Inferior parietal cortex (tissue), 1 donor: ENCODE measurements around the gene FAM117B.
"Not testable (repeated sequence)": the region's sequence is repeated elsewhere in the genome, so short reads cannot be mapped to it uniquely, and the experiment has no call there.

Source experiments
- DNase-seq: peaks from one replicate; pipeline ENCODE4 v3.0.0-alpha.2; 2016; ENCODE audit errors: extremely low spot score

The FAM117B gene

DNA sequence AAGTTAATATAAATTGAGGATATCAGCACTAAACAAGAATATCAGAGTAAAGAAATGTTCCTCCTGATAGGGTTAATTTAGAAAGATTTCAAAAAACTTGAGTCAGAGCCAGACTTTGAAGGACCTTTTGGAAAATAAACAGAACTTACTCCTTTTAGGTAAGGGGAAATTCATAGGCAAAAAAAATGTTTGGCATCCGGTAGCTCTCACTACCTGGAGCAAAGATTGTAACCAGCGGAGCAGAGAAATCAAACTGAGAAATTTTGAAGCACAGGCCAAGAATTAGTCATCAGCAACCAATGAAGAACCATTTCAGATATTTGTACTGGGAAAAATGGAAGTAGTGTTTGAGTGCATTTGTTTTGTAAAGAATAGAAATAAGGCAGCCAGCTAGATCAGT, 123.8 kb downstream of the FAM117B start:
- DNase-seq = no peak

DNA sequence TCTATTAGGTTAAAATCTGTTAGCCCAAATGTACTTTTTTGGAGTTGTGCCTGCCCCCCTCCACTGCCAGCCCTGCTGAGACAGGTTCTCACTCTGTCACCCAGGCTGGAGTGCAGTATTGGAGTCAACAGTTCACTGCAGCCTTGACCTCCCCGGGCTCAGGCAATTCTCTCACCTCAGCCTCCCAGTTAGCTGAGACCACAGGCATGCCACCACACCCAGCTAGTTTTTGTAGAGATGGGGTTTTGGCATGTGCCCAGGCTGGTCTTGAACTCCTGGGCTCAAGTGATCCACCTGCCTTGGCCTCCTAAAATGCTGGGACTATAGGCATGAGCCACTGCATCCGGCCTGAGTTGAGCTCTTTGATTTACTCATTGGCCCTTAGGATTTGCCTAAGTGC, 126.1 kb downstream of the FAM117B start:
- DNase-seq = no peak

DNA sequence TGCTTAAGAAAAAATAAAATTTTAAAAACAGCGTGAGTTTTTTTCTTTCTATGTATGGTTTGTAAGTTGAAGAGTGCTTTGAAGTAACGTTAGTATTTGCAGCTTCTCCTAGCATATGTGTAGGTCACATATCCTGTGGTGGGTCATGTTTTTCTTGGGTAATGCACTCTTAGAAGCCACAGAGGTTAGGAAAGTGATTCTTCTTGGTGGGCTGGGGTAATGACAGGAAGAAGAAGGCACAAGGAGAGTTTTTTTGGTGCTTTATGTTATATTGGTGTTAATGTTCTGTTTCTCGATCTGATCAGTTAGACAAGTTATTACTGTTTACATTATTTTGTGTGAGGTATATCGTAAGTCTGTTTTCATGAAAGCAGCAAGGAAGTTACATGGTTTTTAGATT, 127.8 kb downstream of the FAM117B start:
- DNase-seq = no peak

DNA sequence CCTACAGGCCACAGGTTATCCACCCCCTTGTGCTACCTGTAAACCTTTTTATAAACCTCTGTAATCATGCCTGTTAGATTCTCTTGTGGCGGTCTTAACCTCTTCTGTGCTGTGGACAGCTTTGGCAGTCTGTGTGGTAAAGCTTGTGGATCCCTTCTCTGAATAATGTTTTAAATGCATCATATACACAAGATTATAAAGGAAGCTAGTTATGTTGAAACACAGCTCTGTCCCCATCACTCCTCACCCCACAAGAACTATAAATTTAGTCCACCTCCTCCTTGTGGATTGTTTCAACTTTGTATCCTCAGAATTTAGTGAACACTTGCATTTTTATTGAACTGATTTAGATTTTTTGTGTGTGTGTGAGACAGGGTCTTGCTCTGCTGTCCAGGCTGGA, 129.1 kb downstream of the FAM117B start:
- no peak for DNase-seq

DNA sequence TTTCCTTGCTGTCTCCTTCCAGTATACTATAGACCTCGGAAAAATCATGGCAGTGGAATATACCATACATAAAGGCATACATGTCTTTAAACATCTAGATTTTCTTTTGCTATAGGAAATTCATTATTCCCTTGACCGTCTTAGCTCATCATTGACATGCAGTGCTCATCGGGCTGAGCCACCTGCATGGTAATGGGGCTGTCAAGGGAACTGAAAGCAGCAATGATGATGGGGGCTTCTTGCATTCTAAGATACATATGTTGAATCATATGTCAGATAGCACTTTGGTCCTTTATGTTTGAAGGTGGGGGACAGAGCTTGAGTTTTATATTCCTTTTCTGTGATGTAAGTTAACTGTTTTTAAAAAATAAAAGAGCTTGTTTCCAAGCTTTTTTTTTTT, 130.2 kb downstream of the FAM117B start:
- DNase-seq = no peak

DNA sequence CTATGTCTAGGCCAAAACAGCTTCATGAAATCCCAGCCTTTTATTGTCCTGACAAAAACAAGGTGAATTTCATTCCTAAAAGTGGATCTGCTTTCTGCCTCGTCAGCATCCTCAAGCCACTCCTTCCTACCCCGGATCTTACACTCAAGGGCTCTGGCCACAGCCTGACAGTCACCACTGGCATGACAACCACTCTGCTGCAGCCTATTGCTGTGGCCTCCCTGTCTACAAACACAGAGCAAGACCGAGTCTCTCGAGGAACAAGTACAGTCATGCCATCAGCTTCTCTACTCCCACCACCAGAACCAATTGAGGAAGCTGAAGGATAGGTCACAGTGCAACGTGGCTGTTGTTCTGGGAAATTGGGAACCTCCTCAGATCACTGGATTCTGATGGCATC, 130.7 kb downstream of the FAM117B start:
- no peak for DNase-seq

DNA sequence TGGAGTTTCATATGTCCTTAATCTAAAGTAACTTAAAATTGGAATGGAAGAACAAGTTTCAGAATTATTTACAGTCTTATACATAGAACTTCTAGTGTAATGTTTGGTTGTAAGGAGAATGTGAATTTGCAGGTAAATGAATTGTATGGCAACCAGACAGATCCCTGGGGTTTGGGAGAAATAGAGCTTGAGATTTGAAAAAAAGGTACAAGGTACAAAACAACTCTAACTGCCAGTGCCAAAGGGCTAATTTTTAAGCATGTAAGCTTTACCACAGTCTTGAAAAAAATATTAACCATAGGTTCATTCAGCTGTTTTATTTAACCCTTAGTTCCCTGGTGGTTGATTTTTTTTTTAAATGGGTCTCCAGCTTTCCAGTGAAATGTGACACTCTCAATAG, 133.5 kb downstream of the FAM117B start:
- no peak for DNase-seq

DNA sequence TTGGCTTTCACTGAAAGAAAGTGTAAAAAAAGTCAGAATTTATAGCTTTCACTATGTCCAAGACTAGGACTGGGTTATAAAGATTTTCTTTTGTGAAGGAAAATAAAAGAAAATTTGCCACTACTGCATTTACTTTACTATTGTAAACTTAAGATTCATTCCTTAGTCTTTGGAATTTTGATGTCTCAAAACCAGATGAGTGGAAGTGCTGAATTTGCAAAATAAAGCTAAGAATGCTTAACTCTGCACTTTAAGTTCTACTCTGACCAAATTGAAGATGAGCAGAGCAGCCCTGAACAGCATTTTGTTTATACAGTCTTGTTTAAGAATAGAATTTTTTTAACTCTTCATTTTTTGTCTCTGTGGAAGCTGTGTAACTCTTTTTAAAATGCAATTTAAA, 134.4 kb downstream of the FAM117B start:
- no peak for DNase-seq

DNA sequence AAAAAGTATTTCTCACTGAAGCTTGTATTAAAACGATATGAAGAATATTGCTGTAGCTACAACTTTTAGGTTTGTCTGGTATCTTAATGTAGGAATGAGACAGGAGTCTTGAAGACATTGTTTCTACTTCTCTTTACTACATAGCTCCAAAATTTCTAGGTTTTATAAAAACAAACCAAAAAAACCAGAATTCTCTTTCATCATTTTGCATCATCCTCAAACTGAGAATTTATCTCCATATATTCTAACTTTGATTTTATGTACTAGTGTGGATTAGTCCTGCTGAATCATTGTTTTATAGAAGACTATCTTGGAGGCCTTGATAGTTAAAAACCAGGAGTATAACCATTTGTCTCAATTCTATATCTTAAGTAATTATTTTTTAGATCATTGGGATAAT, 136.6 kb downstream of the FAM117B start:
- DNase-seq = no peak

DNA sequence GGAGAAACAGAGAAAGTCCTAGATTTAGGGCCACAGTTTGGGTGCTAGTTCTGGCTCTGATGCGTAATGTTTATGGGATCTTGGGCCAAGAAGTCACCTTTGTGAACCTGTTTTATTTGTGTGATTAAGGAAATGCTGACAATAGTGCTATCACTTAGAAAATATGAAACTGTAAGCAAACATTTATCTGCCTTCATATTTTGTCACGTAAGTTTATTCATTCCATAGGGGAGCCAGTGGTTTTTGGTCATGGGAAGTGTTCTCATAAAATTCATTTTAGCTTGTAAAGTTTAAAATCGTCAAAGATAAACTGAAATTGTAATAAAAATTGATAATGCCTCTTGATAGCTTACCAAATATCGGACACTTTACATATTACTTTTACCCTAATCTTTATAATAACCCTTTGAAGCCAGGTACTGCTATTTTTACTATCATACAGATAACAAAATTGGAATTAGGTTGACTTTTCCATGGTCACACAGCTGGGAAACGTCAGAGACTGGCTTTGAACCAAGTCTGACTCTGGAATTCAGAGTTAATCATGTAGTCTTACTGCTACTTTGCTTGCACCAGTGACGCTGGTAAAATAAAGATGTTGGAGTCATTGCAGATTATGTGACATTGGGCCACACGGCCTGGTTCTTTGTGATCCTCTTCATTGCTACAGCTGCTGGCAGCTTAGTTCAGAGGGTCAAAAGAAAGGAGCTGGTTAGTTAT, 137.1 kb downstream of the FAM117B start:
- DNase-seq = no peak

DNA sequence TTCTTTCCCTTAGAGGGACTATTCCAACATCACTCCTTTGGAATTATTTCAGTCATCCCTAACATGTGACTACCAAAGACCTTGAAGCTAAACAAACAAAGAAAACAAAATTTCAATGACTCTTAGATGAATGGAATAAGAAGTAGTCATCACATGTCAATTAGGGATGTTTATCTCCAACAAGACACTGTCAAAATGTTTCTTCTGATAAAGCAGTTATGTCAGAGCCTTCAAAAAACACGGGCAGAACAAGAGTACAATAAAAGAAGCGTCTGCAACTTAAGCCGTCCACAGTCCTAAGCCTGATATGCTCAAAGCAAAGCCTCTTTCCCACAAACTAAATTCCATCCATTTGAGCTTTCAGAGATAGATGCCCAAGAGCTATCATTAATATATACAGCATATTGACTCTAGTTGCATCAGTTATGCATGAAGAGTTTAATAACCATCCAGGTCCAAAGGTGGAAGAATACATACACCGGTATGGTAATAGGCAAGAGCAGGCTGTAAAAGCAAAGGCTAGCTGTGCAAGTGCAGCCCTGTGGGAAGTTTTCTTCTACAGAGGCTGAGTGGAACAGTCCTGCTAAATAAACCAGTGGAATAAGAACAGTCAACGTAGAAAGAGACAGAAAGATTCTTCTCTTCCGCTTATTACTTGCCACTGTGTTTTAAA, 138.7 kb downstream of the FAM117B start:
- DNase-seq = no peak

DNA sequence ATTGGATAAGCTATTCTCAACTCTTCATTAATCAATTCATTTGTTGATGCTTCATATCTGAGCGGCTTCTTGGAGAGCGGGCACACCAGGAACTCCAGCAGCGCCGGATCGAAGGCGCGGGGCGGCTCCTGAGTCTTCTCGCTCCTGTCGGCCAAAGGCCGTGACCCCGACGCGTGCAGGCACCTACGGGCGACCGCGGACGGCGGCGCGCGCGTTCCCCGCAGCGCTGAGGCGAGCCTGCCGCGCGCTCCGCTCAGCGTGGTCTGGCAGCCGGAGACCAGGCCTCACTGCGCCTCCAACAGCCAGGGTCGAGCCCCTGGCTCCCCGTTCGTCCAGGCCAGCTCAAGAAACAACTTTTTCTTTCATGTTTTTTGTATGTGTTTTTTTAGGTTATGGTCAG, 139.3 kb downstream of the FAM117B start:
- DNase-seq = no peak

DNA sequence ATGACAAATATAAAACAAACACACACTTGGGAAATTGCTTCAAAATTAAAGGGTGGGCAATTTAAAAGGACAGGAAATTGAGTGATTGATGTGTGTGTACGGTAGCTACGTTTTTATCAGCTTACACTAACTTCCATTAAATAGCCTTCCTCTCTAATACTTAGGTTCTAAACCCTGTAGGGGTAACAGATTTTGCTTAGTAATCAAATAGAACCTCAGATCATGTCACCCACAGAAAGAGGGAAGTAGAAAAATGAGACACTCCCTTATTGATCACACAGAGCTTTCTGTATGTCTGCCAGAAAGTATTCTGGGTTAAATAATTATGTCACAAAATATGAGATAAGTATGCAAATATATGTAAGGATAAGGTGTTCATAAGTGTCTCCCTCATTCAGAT, 143.4 kb downstream of the FAM117B start:
- DNase-seq = no peak

DNA sequence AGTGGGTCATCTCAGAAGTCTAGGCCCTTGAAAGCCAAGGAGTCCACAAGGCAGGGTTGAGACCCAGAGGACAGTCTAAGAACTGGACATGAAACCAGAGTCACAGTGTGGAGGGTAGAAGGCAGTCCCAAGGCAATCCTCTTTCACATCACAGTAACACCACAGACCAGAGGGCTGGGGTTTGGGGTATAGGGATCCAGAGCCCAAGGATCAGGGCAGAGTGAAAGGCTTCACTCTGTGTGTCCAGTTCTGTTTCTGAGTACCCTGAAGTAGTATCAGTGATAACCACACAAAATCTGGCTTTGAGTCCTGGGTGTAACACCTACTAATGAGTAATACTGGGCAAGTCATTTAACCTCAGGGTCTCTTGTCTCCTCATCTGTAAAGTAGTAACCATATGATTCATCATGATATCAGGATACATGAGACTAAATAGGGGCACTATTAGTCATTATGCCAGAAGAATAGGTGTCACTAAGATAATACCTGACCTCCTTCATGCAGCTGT, 145.8 kb downstream of the FAM117B start:
- DNase-seq = no peak

DNA sequence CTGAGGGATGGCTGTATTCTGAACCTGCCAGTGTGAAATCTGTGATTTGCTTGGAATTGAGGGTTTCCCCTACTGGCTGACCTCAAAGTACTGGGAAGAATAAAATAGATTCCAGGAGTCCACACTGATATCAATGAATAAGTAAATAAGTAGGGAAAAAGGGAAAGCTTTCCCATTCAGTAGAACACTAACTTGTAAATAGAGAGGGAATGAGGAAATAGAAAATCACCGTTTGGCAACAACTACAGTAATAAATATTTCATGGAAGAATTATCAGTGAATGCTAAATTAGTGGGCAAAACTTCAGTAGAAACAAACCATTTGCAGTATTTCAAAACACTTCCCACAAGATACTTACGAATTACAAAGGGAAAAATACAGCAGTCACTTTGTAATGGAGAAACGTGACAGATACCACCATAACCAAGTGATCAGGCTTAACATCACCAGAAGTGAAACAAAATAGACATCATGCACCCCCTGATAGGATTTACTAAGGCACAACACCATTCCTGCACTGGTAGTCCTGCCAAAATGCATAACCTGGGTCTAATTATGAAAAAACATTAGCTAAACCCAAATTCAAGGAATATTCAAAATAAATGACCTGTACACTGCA, 148.3 kb downstream of the FAM117B start:
- DNase-seq = no peak

DNA sequence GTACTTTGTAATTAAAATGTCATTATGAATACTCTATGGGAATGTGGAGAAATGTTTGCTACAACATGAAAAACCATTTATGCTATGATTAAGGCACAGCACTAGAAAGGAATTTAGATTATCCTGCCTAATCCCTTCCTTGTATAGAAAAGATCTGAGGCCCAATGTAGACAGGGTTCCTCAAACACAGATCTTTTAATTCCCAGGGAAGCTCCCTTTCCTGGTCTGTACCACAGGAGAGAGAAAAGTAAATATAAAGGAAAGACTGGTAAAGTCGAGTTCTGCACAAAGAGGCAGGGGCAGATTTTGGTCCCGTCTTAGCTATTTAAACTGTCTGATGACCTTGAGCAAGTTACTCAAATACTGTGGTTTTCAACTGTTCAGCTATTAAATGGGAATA, 152.1 kb downstream of the FAM117B start:
- DNase-seq = no peak

DNA sequence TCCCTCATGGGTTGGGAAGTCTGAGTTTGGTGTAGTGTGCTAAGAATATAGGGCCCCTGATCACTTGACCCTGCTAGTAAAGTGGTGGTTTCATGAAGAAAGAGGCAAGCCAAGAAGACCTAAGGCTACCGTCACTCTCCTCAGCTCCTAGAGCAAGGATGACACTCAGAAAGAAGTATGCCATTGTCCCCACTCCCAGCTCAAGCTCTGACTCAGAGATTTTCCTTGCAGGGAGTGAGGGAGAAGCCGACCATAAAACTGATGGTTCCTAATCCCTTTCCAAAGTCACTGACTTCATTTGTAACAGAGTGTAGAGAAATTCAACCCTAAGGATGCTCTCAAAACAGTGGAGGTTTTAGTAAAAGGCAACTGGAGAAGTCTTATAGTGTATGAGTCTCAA, 155.9 kb downstream of the FAM117B start:
- DNase-seq = no peak

DNA sequence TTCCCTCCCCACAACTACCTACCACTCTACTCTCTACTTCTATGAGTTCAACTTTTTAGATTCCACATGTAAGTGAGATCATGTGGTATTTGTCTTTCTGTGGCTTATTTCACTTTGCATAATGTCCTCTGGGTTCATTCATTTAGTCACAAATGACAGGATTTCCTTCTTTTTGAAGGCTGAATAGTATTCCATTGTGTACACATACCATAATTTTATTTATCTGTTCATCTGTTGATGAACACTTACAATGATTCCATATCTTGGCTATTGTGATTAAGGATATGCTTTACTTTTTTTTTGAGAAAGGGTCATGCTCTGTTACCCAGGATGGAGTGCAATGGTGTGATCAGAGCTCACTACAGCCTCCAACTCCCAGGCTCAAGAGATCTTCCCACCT, 163.2 kb downstream of the FAM117B start:
- no peak for DNase-seq

DNA sequence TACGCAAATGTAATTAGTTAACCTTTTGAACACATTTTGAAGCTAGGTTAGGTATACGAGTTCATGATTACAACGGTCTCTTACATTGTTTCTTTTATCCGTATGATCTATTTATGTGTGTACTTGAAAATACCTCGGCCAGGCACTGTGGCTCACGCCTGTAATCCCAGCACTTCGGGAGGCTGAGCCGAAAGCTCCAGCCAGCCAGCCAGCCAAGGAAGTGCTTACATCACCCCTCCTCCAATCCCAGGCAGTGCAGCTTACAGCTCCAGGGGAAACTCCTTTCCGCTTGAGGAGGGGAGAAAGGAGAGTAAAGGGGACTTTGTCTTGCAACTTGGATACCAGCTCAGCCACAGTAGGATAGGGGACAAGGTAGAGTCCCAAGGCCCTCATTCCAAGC, 171.1 kb downstream of the FAM117B start:
- DNase-seq = not testable (repeated sequence)

DNA sequence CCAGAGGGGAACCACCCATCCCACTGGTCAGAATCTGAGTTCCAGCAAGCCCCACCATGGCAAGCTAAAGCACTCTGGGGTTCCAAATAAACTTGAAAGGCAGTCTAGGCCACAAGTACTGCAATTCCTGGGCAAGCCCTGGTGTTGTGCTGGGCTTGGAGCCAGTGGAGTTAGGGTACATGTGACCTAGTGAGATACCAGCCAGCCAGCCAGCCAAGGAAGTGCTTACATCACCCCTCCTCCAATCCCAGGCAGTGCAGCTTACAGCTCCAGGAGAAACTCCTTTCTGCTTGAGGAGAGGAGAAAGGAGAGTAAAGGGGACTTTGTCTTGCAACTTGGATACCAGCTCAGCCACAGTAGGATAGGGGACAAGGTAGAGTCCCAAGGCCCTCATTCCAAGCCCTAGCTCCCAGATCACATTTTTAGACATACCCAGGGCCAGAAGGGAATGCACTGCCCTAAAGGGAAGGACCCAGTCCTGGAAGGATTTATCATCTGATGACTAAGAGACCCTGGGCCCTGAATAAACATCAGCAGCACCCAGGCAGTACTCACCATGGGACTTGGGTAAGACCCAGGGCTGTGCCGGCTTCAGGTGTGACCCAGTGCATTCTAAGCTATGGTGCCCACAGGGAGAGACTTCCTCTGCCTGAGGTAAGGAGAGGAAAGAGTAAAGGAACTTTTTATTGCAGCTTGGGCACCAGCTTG, 172.8 kb downstream of the FAM117B start:
- not testable (repeated sequence) for DNase-seq

DNA sequence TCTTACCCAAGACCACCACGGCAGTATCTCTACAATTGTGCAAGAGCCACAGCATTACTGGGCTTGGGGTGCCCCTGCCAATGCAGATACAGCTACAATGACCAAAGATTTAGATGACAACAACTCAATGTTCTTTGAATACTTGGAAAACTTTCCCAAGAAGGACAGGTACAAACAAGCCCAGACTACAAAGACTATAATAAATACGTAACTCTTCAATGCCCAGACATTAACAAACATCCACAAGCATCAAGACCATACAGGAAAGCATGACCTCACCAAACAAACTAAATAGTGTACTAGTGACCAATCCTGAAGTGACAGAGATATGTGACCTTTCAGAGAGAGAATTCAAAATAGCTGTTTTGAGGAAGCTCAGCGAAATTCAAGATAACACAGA, 174.0 kb downstream of the FAM117B start:
- DNase-seq = no peak

DNA sequence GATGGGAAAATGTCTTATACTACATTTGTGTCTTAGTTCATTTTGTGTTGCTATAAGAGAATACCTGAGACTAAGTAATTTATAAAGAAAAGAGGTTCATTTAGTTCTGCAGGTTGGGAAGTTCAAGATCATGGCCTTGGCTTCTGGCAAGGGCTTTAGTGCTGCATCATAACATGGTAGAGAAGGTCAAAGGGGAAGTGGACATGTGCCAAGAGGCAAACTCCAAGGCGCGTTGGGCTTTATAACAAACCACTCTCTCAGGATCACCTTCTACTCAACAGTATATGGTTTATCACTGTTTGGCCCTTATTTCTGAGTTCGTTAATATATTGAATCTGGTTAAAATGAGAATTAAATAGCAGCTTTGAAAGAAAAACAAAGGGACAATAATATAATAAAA, 178.6 kb downstream of the FAM117B start:
- DNase-seq = no peak
